Bronchus fibroblast of lung (primary cell): ENCODE measurements around the gene RXYLT1. TPM values are rescaled to one million over a fixed set of nuclear protein-coding genes. Genes with fewer than 3 reads are reported as not detected.

ENCODE experiments used
- total RNA-seq: library from RNA; depleted of rRNA; stranded (reverse); fragments of >200 nt; gene quantifications from 2 replicates; pipeline ENCODE4 v1.2.3, GENCODE V29; 2015

RXYLT1 gene, protein sequence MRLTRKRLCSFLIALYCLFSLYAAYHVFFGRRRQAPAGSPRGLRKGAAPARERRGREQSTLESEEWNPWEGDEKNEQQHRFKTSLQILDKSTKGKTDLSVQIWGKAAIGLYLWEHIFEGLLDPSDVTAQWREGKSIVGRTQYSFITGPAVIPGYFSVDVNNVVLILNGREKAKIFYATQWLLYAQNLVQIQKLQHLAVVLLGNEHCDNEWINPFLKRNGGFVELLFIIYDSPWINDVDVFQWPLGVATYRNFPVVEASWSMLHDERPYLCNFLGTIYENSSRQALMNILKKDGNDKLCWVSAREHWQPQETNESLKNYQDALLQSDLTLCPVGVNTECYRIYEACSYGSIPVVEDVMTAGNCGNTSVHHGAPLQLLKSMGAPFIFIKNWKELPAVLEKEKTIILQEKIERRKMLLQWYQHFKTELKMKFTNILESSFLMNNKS
- total RNA-seq, result 14.7 and 16.6 TPM in 2 replicates

GRCh38 chr12:63779498-63780481 lies at the start of gene RXYLT1:
Gene RXYLT1, plus strand, starts transcription at chr12:63779909. Its CDS starts 52 bp downstream, at chr12:63779961.

DNA sequence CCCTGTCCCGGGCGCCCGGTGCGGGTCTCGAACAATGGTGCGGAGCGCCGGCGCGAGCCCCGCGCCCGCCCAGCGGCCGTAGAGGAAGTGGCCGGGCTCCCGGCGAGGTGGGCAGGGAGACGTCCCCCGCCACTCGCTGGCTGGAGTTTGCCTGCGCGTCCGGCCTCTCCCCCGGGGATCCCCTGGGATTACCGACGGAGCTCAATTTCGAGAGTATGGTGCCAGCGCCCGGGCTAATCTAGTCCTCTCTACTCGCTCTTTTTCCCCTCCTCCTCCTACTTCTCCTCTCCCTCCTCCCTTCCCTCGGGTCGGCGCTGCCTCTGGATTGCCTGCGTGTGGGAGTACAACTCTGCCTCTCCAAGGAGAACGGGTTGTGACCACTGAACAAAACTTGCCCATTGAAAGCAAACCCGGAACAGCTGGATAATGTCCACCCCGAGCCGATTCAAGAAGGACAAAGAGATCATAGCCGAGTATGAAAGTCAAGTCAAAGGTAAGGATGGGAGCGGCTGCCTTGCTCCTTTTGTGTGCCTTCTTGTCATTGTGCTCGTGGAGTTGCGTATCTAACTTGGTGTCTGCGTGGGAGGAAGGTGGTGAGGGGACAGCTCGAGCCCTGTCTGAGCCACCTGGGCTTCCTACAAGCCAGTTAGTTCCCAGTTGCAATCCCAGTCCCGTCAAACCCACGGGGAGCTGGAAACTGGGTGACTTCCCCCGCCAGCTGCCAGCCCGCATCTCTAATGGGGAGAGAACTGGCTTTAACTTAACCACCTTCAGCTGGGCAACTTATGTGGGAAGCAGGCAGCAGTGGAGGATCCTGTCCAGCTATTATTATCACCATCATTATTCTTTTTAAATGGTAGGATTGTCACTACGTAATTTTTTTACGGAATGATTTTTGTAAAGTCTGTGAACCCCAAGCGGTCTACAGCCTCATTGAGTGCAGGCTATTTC lies 65.0 kb downstream of the RXYLT1 start, which contains the start of gene SRGAP1:
SRGAP1 (plus strand) TSS at position 310 of the 951 bp plus-strand sequence; CDS start at position 427, 117 bp downstream.

Other genes starting within 250 kb of the RXYLT1 start
- gene DPY19L2, start 111.4 kb upstream of the RXYLT1 start, total RNA-seq, result 1.5 and 2.5 TPM in 2 replicates
- 4.9 and 8.1 TPM in 2 replicates for gene SRGAP1, start 64.8 kb downstream of the RXYLT1 start, total RNA-seq